Gastroesophageal sphincter (tissue), 3 donors: Measurements from ENCODE around the gene ZNF385B.

Experiments used
- CTCF ChIP-seq, 4 experiments: fragments of 200-600 bp in 2 of 4; fragments of 450-650 bp in 2 of 4; sonication (generic) in 1 of 4; IDR thresholded peaks; one replicate each; pipeline ENCODE4 v1.5.1; 2017 to 2019; ENCODE audit warnings: antibody characterized with exemption in 4 of 4, mild to moderate bottlenecking in 2 of 4, moderate library complexity in 2 of 4
- EP300 ChIP-seq: sonication (generic); formaldehyde crosslinking; IDR thresholded peaks from one replicate; pipeline ENCODE4 v1.6.1; 2017; ENCODE audit warnings: antibody characterized with exemption, mild to moderate bottlenecking
- POLR2A ChIP-seq, 2 donors: fragments of 450-650 bp; IDR thresholded peaks; one replicate each; pipeline ENCODE4 v1.6.1; 2017; ENCODE audit warnings: antibody characterized with exemption in 2 of 2, mild to moderate bottlenecking in 2 of 2, moderate library complexity in 1 of 2
- POLR2AphosphoS5 ChIP-seq: sonication (generic); formaldehyde crosslinking; IDR thresholded peaks from one replicate; pipeline ENCODE4 v1.6.1; 2017; ENCODE audit warnings: antibody characterized with exemption

DNA sequence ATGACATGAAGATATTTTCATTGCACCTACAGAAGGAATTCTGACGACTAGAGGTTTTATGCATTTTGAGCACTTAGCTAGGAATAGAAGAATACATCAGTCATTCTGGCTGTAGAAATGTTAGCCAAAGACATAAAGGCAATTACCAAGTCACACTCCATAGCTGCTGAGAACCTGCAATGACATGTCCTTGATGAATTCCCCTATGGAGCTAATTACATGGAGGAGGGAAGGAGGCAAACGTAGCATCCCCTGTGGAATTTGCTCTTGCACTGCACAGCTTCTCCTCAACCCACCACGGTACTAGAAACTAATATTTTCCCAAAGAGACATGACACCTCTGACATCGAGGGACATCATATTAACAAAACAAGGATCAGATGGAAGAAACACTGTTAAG is 422.8 kb downstream of the ZNF385B start:
- TF ChIP-seq CTCF (IDR thresholded peaks at IDR 0.05) (no peak), EP300 (no peak), POLR2A (IDR thresholded peaks at IDR 0.05) (no peak), POLR2AphosphoS5 (no peak)
